Measurements from ENCODE around the gene GABBR2.

The GABBR2 gene

DNA sequence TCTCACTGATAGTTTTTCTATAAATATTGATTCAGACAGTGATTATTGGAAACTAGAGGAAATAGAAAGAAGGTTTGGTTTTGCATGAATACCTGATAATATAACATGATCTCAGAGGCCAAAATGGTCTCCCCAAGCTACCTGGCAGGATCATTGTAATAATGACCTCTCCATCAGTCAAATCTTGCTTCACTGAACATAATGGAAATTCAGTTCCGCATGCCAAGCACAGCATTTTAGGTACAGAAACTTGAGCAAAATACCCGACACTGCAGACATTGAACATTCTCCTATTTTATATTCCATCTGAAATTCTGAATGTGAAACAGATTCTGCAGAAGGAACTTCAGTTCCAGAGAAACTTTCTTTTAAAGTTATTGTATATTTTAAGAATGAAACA lies 444.2 kb downstream of the GABBR2 start:
- Mint-ChIP-seq H3K4me3 (no peak overlapping the region), H3K27me3 (peaks cover 13% of the 10 kb centered on the region), H3K4me1 (peaks cover 2% of the 10 kb centered on the region), H3K27ac (no peak overlapping the region), H3K9me3 (no peaks in the 10 kb centered on the region), H3K36me3 (no peaks in the 10 kb centered on the region)
- CTCF ChIA-PET, result interaction anchor here (0.9 to 2.8 kb wide), 8 partner anchors 58 to 375 kb away, joined by 3 to 26 read pairs (median 5); partner anchors contain the start of gene TRMO
- no peak for DNase-seq

DNA sequence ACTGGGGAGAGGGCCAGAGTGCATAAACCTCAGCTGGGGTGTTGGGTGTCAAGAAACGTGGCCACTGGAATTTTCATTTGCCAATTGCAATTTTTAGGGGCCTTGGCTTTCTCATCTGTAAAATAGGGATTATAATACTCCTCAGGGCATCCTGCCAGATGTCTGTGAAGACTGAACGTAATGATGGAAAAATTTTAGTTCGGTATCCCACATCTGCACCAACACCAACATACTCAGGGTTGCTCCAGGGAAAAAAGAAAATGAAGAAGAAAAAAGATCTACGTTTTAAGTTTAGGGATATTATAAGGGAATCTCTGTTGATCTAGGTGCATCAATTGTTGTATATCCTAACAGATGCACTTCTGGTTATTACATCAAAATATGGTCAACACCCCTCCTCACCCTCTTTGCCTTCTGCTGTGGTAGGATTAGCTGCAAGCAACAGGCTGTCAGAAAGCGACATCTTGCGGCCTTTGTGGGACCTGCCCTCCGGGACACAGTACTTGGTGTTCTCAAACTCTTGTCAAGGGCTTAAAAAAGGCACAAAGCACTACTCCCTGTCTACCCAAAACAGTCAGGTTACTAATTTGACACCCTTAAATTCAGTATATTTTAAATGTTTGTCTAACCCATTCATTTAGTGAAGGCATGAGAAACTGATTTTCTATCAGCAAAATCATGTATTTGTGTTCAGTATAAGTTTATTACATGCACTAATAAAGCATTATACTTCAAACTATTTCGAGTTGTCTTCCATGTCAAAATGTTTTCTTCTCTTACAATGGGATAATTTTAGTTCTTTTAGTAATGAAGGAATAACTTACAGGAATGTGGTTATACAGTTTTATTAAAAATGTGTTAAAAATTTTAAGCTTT lies 445.0 kb downstream of the GABBR2 start:
- no peaks in the 10 kb centered on the region for H3K9me3 Mint-ChIP-seq
- H3K27me3 Mint-ChIP-seq, result peaks cover 8% of the 10 kb centered on the region
- H3K27ac Mint-ChIP-seq, result no peak overlapping the region
- DNase-seq, result peak; percentile 93
- CTCF ChIA-PET, result interaction anchor here (0.6 to 2.8 kb wide), 17 partner anchors 13 to 374 kb away, joined by 3 to 26 read pairs (median 4); partner anchors contain the start of gene TRMO
- no peaks in the 10 kb centered on the region for H3K36me3 Mint-ChIP-seq
- peaks cover 2% of the 10 kb centered on the region for H3K4me1 Mint-ChIP-seq
- H3K4me3 Mint-ChIP-seq, result no peak overlapping the region

DNA sequence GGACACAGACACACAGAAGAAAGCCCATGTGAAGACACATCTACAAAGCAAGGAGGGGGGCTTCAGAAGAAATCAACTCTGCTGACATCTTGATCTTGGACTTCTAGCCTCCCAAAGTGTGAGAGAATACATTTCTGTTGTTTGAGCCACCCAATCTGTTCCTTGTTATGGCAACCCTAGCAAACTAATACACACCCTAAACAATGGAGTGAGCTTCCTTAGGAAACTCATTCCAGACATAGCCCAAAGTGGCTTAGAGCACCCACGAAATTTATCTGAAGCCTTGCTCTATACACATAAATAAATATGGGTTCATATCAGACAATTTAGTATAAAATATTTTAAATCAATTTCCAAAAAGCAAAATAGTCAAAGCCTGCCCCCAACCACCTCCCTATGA lies 445.7 kb downstream of the GABBR2 start:
- peaks cover 2% of the 10 kb centered on the region for H3K4me1 Mint-ChIP-seq
- no peak overlapping the region for H3K27ac Mint-ChIP-seq
- H3K36me3 Mint-ChIP-seq, result no peaks in the 10 kb centered on the region
- DNase-seq, result no peak
- CTCF ChIA-PET, result interaction anchor here (0.6 to 2.8 kb wide), 15 partner anchors 13 to 340 kb away, joined by 3 to 26 read pairs (median 5); partner anchors contain the start of gene TRMO
- H3K27me3 Mint-ChIP-seq, result peaks cover 8% of the 10 kb centered on the region
- H3K9me3 Mint-ChIP-seq, result no peaks in the 10 kb centered on the region
- H3K4me3 Mint-ChIP-seq, result no peak overlapping the region

DNA sequence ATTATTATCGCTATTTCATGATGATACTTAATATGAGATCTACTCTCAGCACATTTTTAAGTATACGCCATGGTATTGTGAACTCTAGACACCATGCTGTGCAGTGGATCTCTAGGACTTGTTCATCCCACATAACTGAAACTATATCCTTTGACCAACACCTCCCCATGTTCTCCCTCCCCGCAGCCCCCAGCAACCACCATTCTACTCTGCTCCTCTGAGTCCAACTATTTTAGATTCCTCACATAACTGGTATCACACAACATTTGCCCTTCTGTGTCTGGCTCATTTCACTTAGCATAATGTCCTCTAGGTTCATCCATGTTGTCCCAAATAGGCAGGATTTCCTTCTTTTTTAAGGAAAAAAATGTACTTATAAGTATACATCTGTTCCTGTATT lies 446.7 kb downstream of the GABBR2 start:
- H3K4me1 Mint-ChIP-seq, result peaks cover 4% of the 10 kb centered on the region
- H3K9me3 Mint-ChIP-seq, result no peaks in the 10 kb centered on the region
- no peak overlapping the region for H3K27ac Mint-ChIP-seq
- no peak overlapping the region for H3K4me3 Mint-ChIP-seq
- CTCF ChIA-PET, result interaction anchor here (1.2 to 2.8 kb wide), 5 partner anchors 55 to 225 kb away, joined by 5 to 26 read pairs (median 8); no protein-coding TSS in a partner anchor
- no peak for DNase-seq
- H3K27me3 Mint-ChIP-seq, result peaks cover 8% of the 10 kb centered on the region
- no peaks in the 10 kb centered on the region for H3K36me3 Mint-ChIP-seq

DNA sequence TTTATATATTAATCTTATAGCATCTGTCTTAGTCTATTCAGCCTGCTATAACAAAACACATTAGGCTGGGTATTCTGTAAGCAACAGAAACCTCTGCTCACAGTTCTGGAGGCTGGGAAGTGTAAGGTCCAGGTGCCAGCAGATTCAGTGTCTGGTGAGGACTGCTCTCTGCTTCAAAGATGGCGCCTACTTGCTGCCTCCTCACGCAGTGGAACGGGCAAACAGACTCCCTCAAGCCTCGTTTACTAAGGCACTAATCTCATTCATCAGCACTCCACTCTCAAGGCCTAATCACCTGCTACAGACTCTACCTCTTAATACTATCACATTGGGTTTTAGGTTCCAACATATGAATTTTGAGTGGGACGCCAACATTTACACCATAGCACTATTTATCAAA lies 448.1 kb downstream of the GABBR2 start:
- Mint-ChIP-seq H3K9me3 (no peaks in the 10 kb centered on the region), H3K4me1 (peaks cover 10% of the 10 kb centered on the region), H3K4me3 (no peak overlapping the region), H3K27ac (no peak overlapping the region), H3K27me3 (peaks cover 8% of the 10 kb centered on the region), H3K36me3 (no peaks in the 10 kb centered on the region)
- CTCF ChIA-PET, result interaction anchor here (0.7 to 2.1 kb wide), 2 partner anchors 337 to 523 kb away, joined by 4 to 8 read pairs; no protein-coding TSS in a partner anchor
- DNase-seq, result no peak

DNA sequence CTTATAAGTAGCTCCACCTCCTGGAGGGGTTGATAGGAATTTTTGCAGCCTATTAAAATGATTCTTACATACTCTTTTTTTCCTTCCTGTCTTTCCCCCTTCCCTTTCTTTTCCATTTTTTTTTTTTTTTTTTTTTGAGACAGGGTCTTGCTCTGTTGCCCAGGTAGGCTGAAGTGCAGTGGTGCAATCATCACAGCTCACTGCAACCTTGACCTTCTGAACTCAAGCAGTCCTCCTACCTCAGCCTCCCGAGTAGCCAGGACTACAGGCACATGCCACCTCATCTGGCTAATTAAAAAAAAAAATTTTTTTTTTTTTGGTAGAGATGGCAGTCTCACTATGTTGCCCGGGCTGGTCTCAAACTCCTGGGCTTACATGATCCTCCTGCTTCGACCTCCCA lies 448.9 kb downstream of the GABBR2 start:
- H3K27ac Mint-ChIP-seq, result no peak overlapping the region
- CTCF ChIA-PET, result interaction anchor here (0.7 to 2.1 kb wide), 6 partner anchors 12 to 336 kb away, joined by 3 to 8 read pairs (median 4); partner anchors contain the start of gene TRIM14

DNA sequence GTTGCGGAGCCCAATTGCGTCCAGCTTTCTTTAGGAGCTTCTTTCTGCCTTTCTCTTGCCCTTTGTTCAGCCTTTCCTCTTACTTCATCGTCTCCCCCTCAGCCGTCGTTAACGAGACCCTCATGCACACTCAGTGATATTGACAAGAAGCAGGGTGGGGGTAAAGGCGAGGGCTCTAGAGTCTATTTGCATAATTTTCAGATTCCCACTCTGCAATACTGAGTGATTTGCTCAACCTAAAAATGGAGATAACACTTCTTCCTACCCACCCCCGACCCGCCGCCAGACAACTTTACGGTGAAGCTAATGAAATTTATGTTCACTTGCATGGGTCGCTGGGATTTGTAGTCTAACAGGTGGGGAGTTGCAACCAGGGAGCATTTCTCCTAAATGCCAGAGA lies 452.0 kb downstream of the GABBR2 start:
- CTCF ChIA-PET, result interaction anchor here (0.6 to 2.9 kb wide), 9 partner anchors 49 to 366 kb away, joined by 3 to 13 read pairs (median 5); partner anchors contain the start of genes TRIM14 and TRMO
- Mint-ChIP-seq H3K27me3 (peaks cover 4% of the 10 kb centered on the region), H3K4me3 (peak overlapping the region; percentile 95), H3K36me3 (peaks cover 9% of the 10 kb centered on the region), H3K4me1 (peaks cover 36% of the 10 kb centered on the region), H3K9me3 (no peaks in the 10 kb centered on the region), H3K27ac (peak overlapping the region; percentile 99)
- peak; percentile 63 for DNase-seq

More for the DNA sequence above, 448.9 kb downstream of the GABBR2 start:
- Mint-ChIP-seq H3K4me1 (peaks cover 13% of the 10 kb centered on the region), H3K9me3 (no peaks in the 10 kb centered on the region), H3K36me3 (no peaks in the 10 kb centered on the region), H3K27me3 (peaks cover 8% of the 10 kb centered on the region), H3K4me3 (no peak overlapping the region)
- no peak for DNase-seq

DNA sequence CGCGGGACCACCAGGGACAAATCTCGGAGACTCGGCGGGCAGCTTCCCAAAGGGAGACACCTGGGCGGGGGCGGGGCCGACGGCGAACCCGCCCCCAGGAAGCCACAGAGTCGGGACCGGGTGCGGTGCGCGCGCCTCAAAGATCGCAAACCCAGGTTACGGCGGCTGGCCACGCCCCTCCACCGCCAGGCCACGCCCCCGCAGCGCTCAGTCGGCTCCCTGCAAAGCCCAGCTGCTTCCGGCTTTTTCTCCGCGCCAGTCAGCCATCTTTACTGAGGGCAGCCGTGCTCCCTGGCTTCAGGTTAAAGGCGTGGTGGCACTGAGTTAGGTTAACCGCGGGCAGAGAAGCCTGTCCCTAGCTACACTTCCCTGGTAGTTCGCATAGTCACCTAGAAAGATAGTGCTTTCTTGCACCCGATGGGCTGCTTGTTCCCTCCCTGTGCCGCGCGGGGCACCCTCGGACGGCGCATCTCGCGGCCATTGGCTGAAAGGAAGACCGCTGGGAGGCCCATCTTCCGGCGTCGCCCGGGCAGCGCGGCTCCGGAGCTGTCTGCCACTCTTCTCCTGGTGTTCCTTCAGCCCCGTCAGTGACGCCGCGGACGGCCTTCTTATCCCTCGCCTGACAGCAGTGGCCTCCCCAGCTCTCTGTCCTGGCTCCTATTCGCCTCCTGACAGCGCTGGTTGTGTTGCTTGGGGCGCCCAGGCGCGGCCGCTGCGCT lies 453.0 kb downstream of the GABBR2 start, which contains the start of gene TBC1D2:
TBC1D2 (minus strand) TSS at position 72 of the 719 bp plus-strand sequence. CDS start 108 bp downstream, outside the sequence.
- peak; percentile 98 for DNase-seq
- Mint-ChIP-seq H3K9me3 (no peaks in the 10 kb centered on the region), H3K27me3 (peaks cover 4% of the 10 kb centered on the region), H3K4me3 (peak within 1 kb of the TSS; percentile 95), H3K27ac (peak within 1 kb of the TSS; percentile 99), H3K4me1 (peaks cover 36% of the 10 kb centered on the region), H3K36me3 (peaks cover 14% of the 10 kb centered on the region)
- CTCF ChIA-PET, result interaction anchor here (1.0 to 2.9 kb wide), 11 partner anchors 48 to 334 kb away, joined by 3 to 13 read pairs (median 5); partner anchors contain the start of genes TRIM14 and TRMO

DNA sequence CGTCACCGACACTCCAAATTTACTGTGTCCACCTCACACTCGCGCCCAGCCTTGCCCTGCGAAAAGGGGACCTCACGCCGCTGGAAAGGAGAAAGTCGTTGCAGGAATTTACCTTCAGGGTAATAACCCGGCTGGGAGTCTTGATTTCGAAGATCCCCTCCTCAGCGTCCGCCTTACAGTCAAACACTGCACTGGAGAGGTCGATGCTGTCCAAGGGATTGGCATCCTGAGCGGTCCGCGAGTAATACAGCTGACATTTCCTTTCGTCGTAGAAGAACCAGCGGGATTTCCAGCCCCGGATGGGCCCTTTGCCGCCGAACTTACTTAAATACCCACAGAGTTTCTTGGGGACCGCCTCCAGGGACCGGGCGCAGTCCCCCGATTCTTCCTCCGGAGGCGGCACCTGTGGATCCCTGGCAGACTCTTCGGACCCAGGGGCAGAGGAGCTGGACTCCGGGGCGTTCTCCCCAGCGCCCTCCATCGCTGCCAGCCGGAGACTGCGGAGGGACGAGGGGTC lies 453.6 kb downstream of the GABBR2 start:
- DNase-seq, result no peak
- H3K27ac Mint-ChIP-seq, result peak overlapping the region; percentile 59
- H3K4me3 Mint-ChIP-seq, result peak overlapping the region; percentile 95
- peaks cover 17% of the 10 kb centered on the region for H3K36me3 Mint-ChIP-seq
- peaks cover 40% of the 10 kb centered on the region for H3K4me1 Mint-ChIP-seq
- no peaks in the 10 kb centered on the region for H3K9me3 Mint-ChIP-seq
- H3K27me3 Mint-ChIP-seq, result peaks cover 4% of the 10 kb centered on the region
- CTCF ChIA-PET, result interaction anchor here (1.1 to 2.9 kb wide), 7 partner anchors 64 to 332 kb away, joined by 3 to 13 read pairs (median 7); partner anchors contain the start of genes TRIM14 and TRMO

DNA sequence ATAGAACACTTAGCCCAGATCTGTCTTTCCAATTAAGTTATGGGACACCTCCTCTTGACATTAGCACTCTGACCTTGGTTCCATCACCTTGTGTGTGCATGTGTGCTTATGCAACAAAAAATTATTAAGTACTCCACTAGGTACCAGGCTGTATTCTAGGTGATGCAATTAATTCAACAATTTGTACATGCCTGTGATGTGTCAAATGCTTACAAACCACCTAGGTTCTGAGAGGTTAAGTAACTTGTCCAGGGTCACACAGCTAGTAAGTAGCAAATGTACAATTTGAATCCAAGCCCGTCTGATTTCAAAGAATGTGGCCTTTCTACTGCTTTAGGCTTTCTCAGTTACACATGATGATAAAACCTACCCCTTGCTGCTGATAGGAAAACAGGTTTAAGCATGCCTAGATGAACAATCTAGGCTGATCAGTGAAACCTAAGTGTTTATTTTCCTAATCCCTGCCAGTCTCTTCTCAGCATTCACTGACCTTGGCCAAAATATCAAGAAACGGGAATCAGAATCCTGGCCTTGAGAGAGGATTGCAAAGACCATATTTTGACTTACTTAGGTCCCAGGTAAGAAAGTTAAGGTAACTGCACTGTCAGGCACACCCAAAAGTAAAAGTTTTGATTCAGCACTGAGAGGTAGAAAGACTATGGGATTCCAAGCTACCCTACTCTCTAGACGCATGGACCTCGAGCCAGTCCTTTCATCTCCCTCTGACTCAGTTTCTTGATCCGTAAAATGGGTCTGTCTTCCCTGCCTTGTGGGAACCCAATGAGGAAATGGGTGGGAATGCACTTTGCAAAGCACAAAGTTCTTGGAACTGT lies 454.3 kb downstream of the GABBR2 start:
- H3K27ac Mint-ChIP-seq, result peak overlapping the region; percentile 59
- CTCF ChIA-PET, result interaction anchor here (1.1 to 2.9 kb wide), 3 partner anchors 63 to 180 kb away, joined by 3 to 13 read pairs (median 3); no protein-coding TSS in a partner anchor

DNA sequence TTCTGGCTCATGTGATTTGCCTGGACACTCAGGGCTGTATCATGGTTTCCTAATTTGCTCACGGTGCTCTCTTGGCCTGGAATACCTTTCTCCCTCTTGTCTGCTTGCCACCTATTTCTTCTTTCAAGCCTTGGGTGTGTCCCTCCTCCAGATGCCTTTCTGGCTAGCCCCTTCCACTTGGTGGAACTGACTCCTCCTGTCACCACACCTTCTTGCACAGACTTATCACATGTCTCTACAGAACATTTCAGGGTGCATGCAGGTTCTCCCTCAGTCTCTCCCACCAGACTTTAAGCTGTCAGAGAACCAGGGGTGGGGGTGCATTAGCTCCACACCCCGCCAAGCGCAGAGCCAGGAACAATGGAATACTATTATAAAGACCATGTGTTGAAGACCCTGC lies 455.2 kb downstream of the GABBR2 start:
- Mint-ChIP-seq H3K4me3 (peak overlapping the region; percentile 5), H3K9me3 (no peaks in the 10 kb centered on the region), H3K27me3 (peaks cover 4% of the 10 kb centered on the region), H3K27ac (no peak overlapping the region), H3K4me1 (peaks cover 54% of the 10 kb centered on the region), H3K36me3 (peaks cover 30% of the 10 kb centered on the region)
- no peak for DNase-seq
- CTCF ChIA-PET, result interaction anchor here (1.4 kb wide), 1 partner anchor 179 kb away, joined by 3 read pairs; no protein-coding TSS in a partner anchor

More for the DNA sequence above, 454.3 kb downstream of the GABBR2 start:
- peaks cover 46% of the 10 kb centered on the region for H3K4me1 Mint-ChIP-seq
- no peak for DNase-seq
- H3K27me3 Mint-ChIP-seq, result peaks cover 4% of the 10 kb centered on the region
- no peaks in the 10 kb centered on the region for H3K9me3 Mint-ChIP-seq
- peak overlapping the region; percentile 95 for H3K4me3 Mint-ChIP-seq
- peaks cover 22% of the 10 kb centered on the region for H3K36me3 Mint-ChIP-seq

DNA sequence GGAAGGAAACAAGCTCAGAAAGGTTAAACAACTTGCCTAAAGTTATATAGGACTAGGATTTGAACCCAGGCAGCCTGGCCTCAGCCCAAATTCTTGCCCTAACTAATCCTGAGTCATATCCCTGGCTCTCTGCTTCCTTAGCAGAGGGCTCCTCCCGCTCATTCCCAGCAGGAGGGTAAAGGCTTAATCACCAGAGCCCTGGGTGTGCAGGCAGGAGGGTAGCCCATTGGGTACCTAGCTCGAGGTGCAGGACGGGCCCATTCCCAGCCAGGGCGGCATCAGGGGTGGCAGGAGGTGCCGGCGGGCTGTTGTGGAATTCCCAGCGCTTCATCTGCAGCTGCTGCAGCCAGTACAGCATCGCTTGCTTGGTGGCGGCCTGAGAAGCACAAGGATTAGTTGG lies 457.2 kb downstream of the GABBR2 start:
- CTCF ChIA-PET, result interaction anchor here (0.6 kb wide), 1 partner anchor 476 kb away, joined by 3 read pairs; no protein-coding TSS in a partner anchor
- DNase-seq, result no peak
- H3K27ac Mint-ChIP-seq, result no peak overlapping the region
- no peaks in the 10 kb centered on the region for H3K9me3 Mint-ChIP-seq
- H3K27me3 Mint-ChIP-seq, result peaks cover 4% of the 10 kb centered on the region
- no peak overlapping the region for H3K4me3 Mint-ChIP-seq
- peaks cover 59% of the 10 kb centered on the region for H3K4me1 Mint-ChIP-seq
- peaks cover 33% of the 10 kb centered on the region for H3K36me3 Mint-ChIP-seq

DNA sequence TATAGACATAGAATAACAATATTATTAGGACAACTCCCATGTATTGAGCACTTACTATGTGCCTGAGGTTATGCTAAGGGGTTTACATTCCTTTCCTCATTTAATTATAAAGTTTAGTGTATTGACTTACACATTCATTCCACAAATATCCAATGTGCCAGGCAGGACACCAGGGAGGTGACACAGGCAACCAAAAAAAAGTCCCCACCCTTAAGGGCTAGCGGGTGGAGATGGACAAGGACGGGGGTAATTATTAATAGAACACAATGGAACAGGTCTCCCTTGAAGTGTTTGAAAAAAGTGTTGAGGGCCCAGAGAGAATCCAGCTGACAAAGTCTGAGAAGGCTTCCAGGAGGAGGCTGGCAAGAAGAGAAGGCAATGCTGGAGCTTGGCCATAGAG lies 459.0 kb downstream of the GABBR2 start:
- Mint-ChIP-seq H3K27me3 (peaks cover under 1% of the 10 kb centered on the region), H3K4me1 (peaks cover 61% of the 10 kb centered on the region), H3K4me3 (no peak overlapping the region), H3K36me3 (peaks cover 33% of the 10 kb centered on the region), H3K9me3 (no peaks in the 10 kb centered on the region), H3K27ac (no peak overlapping the region)
- DNase-seq, result no peak
- CTCF ChIA-PET, result interaction anchor here (1.2 kb wide), 1 partner anchor 13 kb away, joined by 3 read pairs; no protein-coding TSS in a partner anchor
